GM19372 (cell line): ENCODE data around the gene TSPO2.
A peak's percentile ranks its signal among the peaks of the same experiment; 100 is the strongest.

ENCODE experiments used
- ATAC-seq: cut with Tn5 transposase; IDR thresholded peaks from one replicate; pipeline ENCODE4 v1.9.1; 2021; ENCODE audit warnings: mild to moderate bottlenecking, low read depth, moderate library complexity; ENCODE audit not compliant: unreplicated experiment

Gene TSPO2

DNA sequence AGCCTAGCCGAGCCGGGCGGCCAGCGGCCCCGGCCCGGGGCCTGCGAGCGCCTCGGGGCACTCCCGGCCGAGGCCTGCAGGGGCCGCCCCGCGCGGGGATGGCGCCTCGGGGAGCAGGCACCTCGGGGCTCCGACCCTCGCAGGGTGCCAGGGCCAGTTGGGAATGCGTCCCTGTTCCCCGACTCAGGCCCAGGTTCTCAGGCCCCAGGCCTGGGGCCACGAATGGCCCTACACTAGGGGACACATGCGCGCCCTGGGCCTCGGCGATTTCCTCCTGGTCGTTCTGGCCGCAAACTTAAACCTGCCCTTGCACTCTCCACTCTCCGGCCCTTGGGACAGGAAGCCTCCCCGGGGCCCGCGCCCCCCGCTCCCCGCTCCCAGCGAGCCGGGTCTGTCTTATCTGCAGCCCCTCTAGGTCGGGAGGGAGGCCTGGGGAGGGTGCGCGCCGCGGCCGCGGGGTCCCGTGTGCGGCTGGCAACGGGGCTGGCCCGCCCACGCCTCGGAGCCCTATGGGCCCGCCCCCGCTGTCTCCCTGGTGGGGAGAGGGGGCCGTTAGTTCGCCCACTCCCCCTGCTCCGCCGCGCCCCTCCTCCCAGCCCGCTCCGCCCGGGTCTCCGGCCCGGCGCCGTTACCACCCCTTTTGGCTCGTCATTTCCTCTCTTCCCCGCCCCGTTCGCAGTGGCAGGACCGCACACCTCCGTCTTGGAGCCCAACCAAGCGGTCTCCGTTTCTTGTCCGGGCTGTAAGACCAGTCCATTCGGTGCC, 31.1 kb downstream of the TSPO2 start:
- ATAC-seq = peak; percentile 24

DNA sequence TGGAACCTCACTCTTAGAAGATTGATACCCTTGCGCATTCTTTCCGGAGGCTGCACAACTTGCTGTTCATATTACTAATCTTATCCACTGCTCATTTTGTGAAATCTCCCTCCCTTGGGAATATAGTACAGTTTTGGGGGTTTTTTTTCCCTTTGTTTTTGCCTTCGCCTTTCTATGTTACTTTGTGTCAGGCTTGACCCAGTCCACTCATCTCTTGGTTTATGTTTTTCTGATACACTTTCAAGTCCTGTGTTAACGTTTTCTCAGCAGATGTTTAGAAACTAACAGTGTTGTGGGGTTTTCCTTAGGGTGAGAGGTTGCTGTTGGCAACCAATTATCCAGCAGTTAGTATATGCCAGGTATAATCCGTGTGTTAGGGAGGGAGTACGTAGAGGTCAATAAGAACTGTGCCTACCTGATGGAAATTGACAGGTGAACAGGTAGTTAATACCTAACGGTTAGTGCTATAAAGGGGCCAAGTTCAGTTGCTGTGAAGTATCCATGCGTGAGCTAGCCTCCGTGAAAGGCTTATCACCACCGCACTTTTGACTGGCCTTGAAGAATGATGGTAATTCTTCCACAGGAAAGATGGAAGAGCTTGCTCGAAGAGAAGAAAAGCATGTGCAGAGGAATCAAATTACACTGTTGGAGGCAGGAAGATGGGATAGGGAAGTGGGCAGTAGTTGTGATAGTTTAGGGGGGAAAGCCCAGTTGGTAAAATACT, 31.9 kb downstream of the TSPO2 start:
- ATAC-seq = no peak

DNA sequence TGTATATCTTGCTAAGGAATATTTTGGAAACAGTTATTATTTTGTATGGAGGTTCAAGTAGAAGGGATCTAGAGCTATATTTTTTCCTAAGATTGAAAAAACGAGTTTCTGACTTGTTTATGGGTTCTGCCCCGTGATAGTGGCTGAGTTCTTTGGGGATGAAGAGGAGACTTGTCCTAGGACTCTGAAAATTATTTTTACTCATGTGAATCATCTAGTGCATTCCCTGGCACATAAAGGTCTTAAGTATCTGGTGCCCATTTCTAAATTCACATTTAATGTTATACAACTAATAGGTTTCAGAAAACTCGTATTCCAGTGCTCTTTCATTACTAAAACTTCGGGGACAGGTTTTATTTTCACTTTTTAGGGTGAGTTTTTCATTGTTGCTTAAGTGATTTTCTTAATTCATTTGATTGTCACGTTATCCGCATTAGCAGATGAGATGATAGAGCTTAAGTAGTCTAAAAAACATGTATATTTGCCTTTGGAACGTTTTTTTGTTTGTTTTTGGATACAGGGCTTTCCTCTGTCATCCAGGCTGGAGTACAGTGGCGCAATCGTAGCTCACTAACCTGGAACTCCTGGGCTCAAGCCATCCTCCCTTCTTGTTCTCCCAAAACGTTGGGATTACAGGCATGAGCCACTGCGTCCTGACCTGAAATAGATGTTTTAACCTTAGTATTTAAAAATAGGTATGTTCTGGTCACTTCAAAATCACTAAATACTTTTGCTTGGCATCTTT, 32.6 kb downstream of the TSPO2 start:
- ATAC-seq = no peak

DNA sequence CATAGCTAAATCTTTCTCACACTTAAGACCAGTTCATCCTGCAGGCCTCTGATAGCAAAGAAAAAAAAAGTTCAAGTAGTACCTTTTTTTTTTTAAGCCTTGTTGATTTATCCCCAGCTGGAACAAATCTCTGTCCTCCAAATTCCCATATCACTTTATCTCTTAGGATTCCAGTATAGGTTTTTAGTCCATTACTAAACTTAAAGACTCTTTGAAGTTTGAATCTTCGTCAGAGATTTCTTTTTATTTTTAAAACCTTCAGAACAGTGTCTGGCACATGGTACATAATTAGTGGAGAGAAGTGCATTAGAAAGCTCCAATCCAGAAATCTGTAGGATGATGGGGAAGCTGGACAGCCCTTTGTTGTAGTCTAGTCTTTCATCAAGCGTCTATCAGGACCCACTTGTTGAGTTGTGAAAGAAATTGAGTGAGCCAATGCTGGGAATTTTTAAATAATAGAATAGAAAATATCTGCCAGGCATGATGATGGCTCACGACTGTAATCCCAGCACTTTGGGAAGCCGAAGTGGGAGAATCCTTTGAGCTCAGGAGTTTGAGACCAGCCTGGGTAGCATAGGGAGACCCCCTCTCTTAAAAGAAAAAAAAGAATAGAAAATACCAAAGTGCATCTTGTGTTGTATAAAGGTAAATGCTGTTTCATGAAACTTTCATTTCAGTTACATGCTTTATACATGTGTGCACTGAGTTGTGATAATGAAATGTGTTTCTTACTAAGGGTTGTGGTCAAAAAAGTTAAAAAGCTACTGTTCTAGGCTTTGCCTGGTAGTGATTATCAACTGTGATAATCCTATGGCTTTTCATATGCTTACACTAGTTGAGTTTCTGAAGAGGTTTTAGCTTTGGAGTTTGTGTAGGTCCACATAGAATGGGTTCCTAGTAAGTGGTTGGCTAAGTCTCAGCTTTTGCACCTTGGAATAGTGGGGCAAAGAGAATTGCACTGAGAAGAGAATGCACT, 33.7 kb downstream of the TSPO2 start:
- no peak for ATAC-seq

DNA sequence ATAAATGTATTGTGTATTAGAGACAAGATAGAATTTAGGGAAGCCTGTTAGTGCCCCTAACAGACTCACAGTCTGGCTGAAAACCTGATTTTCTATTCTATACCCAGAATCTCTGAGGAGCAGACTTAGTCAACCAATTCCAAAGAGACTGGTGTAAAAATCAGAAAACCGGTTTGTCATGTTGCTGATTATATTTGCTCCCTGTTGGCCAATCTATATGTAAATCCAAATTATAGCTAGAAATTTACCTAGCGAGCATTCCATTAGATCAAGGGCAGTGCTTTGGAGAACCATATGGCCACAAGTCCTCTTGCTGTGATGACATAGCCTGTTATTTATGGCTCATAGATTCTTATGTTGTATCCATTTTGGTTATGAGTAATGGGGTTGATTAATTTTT, 35.3 kb downstream of the TSPO2 start:
- ATAC-seq = no peak

DNA sequence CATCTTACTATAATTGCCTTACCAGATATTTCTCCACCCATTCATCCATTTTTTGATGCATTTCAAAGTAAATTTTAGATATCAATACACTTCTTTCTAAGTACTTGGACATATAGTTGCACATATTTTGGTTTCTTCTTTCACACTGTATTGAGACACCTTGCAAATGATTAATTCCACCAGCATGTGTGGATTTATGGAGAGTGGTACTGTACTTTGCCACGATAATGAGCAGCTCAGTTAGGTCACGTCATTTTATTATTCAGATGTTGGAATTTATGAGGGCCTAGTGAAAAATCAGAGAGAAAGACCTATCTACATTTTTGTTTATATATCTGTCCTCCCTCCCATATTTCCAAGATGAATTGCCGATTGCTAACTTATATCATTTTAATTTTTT, 35.8 kb downstream of the TSPO2 start:
- no peak for ATAC-seq

DNA sequence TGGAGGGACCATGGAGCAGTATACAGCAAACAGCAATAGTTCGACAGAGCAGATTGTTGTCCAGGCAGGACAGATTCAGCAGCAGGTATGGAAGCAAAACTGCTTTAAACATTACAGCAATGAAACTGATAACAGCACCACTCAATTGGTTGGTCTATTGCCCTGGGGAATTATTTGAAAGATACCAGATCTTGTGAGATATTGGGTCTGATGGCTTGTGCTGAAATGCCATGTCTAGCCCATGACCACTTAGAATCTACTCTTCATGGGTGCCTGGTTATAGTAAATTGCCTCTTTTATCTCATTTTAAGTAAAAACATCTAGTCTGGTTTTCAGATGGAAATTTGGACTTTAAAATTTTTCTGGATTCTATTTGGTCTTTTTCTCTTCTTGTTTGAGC, 36.8 kb downstream of the TSPO2 start:
- no peak for ATAC-seq

DNA sequence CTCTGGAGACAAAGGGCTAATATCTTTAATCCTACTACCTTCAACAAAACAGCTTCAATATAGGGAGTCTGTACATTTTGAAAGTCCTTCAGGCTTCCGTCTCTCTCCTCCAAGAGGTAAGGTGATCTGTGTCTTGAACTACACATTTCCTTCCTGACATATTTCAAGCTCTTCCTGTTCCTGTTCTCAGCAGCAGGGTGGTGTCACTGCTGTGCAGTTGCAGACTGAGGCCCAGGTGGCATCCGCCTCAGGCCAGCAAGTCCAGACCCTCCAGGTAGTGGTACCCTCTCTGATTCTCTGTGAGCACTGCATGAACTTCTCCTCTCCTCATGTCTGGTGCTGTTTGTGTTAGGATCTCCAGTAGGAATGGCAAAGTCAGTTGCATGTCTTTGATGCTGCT, 38.4 kb downstream of the TSPO2 start:
- no peak for ATAC-seq

DNA sequence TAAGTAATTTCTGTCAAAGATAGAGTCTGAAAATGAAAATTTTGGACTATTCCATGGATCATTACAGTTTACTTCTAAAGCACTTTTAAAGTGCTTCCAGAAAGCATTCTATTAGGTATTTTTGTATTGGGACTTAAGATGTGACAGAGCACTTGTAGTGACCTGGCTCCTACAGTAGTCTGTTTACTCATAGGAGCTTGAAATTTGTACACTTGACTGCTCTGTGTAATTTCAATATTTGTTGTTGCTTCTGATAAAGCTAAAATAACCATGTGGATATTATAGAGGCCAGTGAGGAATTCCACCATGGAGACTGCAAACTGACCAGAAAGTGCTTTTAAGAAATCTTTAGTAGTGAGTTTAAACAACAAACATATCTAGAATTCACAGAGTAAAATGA, 40.8 kb downstream of the TSPO2 start:
- ATAC-seq = no peak

DNA sequence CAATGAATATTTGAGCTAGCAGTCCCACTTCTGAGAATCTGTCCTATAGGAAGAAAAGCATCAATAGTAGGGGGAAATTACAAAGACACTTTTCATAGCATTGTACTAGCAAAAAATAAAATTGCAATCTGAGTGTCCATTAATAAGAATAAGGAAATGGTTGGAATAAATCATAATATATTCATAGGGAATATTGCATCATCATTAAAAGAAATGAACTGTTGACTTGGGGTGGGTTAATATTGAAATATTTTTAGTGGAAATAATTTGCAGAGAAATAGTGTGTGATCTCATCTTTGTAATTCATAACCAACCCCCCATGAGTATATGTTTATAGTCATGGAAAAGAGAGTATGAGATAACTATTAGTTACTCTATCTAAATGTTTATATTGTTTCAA, 42.9 kb downstream of the TSPO2 start:
- ATAC-seq = no peak

DNA sequence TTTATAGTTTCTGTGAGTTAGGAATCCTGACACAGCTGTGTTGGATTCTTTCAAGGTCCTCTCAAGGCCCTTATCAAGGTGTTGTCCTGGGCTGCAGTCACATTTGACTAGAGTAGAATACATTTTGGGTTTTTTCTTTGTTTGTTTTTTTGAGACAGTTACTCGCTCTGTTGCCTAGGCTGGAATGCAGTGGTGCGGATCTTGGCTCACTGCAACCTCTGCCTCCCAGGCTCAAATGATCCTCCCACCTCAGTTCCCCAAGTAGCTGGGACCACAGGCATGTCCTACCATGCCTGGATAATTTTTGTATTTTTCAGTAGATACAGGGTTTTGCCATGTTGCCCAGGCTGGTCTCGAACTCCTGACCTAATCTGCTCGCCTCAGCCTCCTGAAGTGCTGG, 46.2 kb downstream of the TSPO2 start:
- no peak for ATAC-seq

DNA sequence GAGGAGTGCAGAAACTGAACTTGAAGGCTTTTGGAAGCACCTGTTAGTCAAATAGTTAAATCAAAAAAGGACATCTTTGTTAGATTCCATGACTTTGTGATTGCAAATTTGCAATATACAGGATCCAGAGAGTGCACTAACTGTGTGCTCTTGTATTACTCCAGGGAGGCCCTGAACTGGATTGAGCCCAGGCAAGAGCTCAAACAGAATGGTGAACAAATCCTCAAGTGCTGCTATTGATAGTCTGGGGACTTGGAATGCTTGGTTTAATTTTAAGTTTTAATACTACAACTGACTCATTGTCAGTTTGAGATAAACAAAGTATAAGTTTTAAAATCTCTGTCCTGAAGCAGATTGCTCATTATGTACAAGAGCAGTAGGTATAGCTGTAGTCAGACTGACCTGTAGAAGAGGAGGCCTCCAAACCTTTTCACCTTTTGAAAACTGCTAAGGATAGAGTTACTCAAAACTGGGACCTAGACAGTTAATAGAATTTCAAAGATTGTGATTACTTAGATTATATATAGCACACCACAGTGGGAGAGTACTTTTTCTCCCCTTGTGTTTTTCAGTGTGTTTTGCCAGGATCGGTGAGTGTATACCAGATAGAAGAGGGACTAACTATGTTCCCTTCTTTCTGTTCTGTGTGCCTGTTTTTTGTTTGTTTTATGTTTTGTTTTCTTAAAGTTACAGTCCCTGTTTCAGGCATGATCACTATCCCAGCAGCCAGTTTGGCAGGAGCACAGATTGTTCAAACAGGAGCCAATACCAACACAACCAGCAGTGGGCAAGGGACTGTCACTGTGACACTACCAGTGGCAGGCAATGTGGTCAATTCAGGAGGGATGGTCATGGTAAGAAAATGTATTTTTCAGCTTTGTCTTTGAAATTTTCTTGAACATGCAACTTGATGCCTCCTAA, 48.8 kb downstream of the TSPO2 start:
- no peak for ATAC-seq

DNA sequence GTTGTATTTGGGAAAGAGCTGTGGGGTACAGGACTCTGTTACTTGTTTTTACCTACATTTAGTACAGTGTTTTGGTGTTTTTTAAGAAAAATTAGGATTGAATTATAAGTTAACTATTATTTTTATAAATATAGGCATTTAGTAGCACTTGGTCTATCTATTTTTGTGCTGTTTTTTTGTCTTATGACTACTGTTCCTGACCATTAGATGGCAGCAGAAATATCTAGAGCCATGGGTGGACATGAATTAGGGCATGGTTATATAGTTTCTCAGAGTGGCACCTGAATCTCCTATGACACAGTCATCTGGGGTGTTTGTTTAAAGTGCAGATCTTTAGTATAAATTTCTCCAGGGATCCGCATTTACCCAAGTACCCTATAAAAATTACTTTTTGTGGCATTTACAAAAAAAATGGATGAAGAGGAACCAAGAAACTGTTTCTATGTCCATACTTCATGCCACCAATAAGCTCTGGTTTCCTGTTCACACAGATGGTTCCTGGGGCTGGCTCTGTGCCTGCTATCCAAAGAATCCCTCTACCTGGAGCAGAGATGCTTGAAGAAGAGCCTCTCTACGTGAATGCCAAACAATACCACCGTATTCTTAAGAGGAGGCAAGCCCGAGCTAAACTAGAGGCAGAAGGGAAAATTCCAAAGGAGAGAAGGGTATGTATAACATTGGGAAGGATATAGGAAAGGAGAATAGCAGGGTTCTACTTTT, 50.3 kb downstream of the TSPO2 start:
- ATAC-seq = no peak

DNA sequence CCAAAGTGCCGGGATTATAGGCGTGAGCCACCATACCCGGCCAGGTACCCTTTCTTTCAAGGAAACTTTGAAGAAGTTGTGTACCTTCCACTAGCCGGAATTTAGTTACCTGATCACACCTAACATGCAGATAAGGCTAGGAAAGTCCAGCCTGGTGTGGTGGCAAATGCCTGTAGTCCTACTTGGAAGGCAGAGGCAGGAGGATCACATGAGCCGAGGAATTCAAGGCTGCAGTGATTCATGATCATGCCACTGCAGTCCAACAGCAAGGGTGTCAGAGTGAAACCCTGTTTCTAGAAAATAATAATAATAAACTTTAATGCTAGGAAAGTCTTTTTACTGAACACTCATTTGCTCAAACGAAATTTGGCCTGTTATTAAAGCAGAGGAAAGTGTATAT, 51.5 kb downstream of the TSPO2 start:
- ATAC-seq = no peak
